Measurements from ENCODE around the gene PCNX2. TPM values are rescaled to one million over a fixed set of nuclear protein-coding genes. Genes with fewer than 3 reads are reported as not detected.
A peak's percentile ranks its signal among the peaks of the same experiment; 100 is the strongest.

Gene PCNX2
- polyA plus RNA-seq, 6 donors from 2014 or later, result 0.66 to 5.4 (median 2.4) TPM; not detected in 1

DNA sequence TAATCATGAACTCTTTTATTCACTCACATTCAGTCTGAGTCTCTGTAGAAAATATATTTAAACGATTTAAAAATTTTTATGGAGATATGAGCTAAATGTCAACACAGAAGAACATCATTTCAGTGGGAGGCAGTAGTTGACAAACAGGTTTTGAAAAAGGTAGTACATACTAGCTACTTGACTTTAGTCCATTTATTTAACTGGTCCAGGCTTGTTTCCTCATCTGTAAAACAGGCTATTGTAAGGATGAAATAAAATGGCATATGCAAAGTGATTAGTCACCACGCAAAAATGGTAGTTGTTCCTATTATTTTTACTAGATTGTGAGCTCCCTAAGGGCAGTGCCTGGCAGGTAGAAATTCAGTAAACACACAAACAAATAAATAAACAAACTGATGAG is 270.0 kb downstream of the PCNX2 start:
- Mint-ChIP-seq H3K27me3 (no peaks in the 10 kb centered on the region), H3K9me3 (peaks cover 0 to 7% (median 0%) of the 10 kb centered on the region in 7 donors), H3K4me1 (peaks cover 0 to 4% (median 0%) of the 10 kb centered on the region in 3 donors), H3K27ac (no peak overlapping the region), H3K36me3 (peaks cover 6 to 14% of the 10 kb centered on the region in 2 donors), H3K4me3 (no peak overlapping the region)
- ATAC-seq (ENCODE audit: low read depth in 2 of 2), result no peak
- DNase-seq, result no peak

DNA sequence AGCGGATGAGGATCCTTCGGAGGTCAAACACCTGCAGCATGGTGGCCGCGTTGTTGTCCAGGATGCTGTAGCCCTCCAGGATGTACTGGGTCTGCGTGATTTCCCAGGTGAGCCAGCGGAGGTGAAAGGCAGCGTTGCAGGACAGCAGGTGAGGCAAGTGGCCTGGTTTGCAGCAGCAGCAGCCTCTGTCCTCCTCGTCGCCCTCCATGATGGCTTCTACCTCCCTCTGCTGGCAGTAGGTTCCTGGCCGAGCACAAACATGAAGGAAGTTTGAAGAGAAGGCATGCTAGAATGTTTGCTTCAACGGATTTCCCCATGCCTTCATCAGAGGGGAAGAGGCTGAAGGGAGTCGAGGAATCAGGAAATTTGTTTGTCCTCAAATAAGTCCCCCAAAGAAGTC is 270.4 kb downstream of the PCNX2 start:
- H3K9me3 Mint-ChIP-seq, result peaks cover 0 to 7% (median 0%) of the 10 kb centered on the region in 7 donors

DNA sequence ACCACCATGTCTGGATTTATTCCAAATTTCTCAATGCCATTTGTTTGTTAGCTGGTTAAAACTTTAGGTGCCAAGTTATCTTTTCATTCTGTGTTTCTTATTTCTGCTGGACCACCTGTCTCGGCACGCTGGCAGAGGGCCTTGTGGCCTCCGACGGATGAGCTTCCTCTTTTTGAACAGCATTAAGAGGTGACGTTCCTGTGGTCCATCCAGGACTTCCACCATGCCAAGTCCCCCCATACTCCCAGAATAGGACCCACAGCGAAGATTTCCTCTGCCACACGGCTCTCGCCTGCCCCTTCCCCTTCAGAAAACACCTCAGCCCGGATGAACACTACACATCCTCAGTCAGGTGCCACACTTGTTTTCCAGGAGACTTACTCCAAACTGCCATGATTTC is 271.3 kb downstream of the PCNX2 start:
- H3K4me3 Mint-ChIP-seq, result no peak overlapping the region
- H3K27ac Mint-ChIP-seq, result no peak overlapping the region
- H3K27me3 Mint-ChIP-seq, result no peaks in the 10 kb centered on the region
- peaks cover 9 to 17% of the 10 kb centered on the region in 2 donors for H3K36me3 Mint-ChIP-seq
- H3K9me3 Mint-ChIP-seq, result peaks cover 0 to 7% (median 0%) of the 10 kb centered on the region in 7 donors
- ATAC-seq (ENCODE audit: low read depth in 2 of 2) (no peak), DNase-seq (no peak)
- peaks cover 0 to 6% (median 0%) of the 10 kb centered on the region in 3 donors for H3K4me1 Mint-ChIP-seq

More for the DNA sequence above, 270.4 kb downstream of the PCNX2 start:
- ATAC-seq (ENCODE audit: low read depth in 2 of 2) (no peak), DNase-seq (no peak)
- Mint-ChIP-seq H3K36me3 (peaks cover 6 to 14% of the 10 kb centered on the region in 2 donors), H3K4me3 (no peak overlapping the region), H3K27ac (no peak overlapping the region), H3K4me1 (peaks cover 0 to 4% (median 0%) of the 10 kb centered on the region in 3 donors), H3K27me3 (no peaks in the 10 kb centered on the region)

DNA sequence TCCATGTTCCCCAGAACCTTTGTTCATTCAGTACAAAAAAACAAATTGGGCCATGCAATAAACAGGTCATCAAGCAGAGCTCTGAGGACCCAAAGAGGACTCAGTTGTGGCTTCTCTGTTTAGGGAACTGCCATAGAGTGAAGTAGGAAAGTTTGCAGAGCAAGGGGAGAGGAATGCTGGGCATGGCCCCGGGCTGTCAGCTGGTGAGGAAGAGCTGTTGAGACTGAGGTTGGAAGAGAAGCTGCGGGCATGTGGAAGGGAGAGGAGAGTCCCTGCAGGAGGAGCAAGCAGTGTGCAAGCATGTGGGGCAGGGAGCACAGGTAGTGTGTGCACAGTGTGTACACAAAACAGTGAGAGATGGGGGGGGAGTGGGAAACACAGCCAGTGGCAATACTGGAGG is 273.3 kb downstream of the PCNX2 start:
- peaks cover 13 to 21% of the 10 kb centered on the region in 2 donors for H3K36me3 Mint-ChIP-seq
- H3K27ac Mint-ChIP-seq, result no peak overlapping the region

DNA sequence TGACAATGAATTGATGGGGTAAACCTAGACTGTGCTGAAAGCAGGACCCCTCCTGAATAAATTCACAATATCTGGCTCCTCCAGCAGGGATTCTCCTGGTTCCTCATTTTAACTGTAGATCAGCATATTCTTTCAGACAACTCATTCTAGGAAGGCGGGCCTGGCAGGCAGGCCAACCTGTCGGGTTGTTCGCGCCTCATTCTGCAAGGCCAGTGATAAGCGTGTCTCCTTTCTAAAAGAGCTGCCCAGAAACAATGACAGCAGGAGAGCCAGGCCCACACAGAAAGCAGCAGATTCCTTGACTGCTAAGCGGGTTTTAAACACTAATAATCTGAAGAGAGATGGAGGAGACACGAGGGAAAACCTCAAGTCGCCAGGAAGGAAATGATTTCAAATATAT is 275.1 kb downstream of the PCNX2 start:
- Mint-ChIP-seq H3K4me1 (peaks cover 0 to 8% (median 0%) of the 10 kb centered on the region in 3 donors), H3K36me3 (peaks cover 13 to 21% of the 10 kb centered on the region in 2 donors), H3K4me3 (no peak overlapping the region), H3K9me3 (peaks cover 0 to 7% (median 0%) of the 10 kb centered on the region in 7 donors), H3K27ac (no peak overlapping the region), H3K27me3 (no peaks in the 10 kb centered on the region)
- DNase-seq, result no peak
- no peak for ATAC-seq (ENCODE audit: low read depth in 2 of 2)

More for the DNA sequence above, 273.3 kb downstream of the PCNX2 start:
- H3K27me3 Mint-ChIP-seq, result no peaks in the 10 kb centered on the region
- no peak for ATAC-seq (ENCODE audit: low read depth in 2 of 2)
- H3K9me3 Mint-ChIP-seq, result peaks cover 0 to 7% (median 0%) of the 10 kb centered on the region in 7 donors
- peaks cover 0 to 8% (median 0%) of the 10 kb centered on the region in 3 donors for H3K4me1 Mint-ChIP-seq
- H3K4me3 Mint-ChIP-seq, result no peak overlapping the region
- DNase-seq, result no peak

DNA sequence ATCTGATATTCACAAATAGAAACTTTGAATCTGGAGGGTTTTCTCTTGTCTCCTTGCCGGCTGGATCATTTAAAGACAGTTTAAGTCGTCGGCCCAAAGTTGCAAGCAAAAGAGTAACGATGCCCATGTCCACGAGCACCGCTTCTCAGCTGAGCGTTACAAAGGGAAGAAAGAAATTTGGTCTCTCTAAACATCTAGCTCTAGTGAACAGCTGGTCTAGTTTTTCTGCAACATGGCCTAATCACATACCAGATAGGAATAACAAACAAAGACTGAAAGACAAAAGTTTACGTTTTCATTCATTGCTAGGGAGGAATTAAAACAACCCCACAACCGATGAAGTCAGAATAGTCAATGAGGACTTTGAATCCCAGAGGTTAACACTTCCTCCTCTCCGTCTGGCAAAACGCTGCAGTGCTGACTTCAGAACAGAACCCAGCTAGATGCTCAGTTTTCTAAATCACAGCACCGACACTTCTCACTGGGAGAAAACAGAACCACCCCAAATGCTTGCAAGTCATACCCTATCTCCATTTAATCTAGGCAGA is 275.7 kb downstream of the PCNX2 start:
- DNase-seq (no peak), ATAC-seq (ENCODE audit: low read depth in 2 of 2) (no peak)
- Mint-ChIP-seq H3K27me3 (no peaks in the 10 kb centered on the region), H3K9me3 (peaks cover 0 to 7% (median 0%) of the 10 kb centered on the region in 7 donors), H3K4me3 (no peak overlapping the region), H3K36me3 (peaks cover 13 to 21% of the 10 kb centered on the region in 2 donors), H3K4me1 (peaks cover 0 to 8% (median 0%) of the 10 kb centered on the region in 3 donors), H3K27ac (no peak overlapping the region)

DNA sequence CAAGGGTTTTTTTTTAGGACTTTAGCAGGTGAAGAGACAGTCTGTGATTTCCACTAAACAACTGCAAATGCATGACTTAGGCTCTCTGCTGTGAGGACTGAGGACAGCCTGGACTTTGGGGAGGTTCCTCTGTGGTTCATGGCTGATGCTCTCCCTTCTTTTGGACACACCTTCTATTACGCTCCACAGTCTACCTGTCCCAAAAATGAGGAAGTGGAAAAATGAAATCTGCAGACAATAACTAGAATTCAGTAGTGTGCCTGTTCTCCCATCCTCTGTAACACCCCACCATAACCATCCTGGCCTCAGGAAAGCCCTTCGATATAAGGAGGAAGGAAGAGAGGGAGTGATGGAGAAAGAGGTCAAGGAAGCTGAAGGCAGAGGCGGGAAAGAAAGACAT is 276.4 kb downstream of the PCNX2 start:
- Mint-ChIP-seq H3K9me3 (peaks cover 0 to 7% (median 0%) of the 10 kb centered on the region in 7 donors), H3K4me3 (no peak overlapping the region), H3K27me3 (no peaks in the 10 kb centered on the region), H3K4me1 (peaks cover 0 to 8% (median 0%) of the 10 kb centered on the region in 3 donors), H3K36me3 (peaks cover 14 to 21% of the 10 kb centered on the region in 2 donors), H3K27ac (no peak overlapping the region)
- no peak for ATAC-seq (ENCODE audit: low read depth in 2 of 2)
- DNase-seq, result no peak

DNA sequence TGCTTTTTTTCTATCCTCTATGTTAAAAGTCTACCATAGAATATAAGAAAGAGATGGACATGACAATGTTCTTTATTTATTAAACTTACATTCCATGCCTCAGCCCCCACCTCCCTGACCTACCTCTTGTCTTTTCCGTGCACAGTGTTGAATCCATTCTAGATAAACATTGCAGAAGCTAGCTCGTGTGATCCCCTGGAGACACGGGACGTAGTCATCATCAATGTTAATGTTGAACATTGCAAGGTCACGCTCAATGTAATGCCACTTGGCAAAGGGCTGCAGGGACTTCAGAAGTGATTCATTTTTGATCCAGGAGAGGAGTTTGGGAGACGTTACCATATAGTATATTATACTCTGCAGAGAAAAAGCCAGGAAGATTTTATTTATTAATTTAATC is 278.7 kb downstream of the PCNX2 start:
- ATAC-seq (ENCODE audit: low read depth in 2 of 2), result no peak
- H3K4me1 Mint-ChIP-seq, result peaks cover 0 to 4% (median 0%) of the 10 kb centered on the region in 3 donors
- no peak overlapping the region for H3K27ac Mint-ChIP-seq
- H3K9me3 Mint-ChIP-seq, result no peaks in the 10 kb centered on the region
- H3K27me3 Mint-ChIP-seq, result no peaks in the 10 kb centered on the region
- DNase-seq, result no peak
- H3K36me3 Mint-ChIP-seq, result peaks cover 7 to 23% of the 10 kb centered on the region in 2 donors
- no peak overlapping the region for H3K4me3 Mint-ChIP-seq

DNA sequence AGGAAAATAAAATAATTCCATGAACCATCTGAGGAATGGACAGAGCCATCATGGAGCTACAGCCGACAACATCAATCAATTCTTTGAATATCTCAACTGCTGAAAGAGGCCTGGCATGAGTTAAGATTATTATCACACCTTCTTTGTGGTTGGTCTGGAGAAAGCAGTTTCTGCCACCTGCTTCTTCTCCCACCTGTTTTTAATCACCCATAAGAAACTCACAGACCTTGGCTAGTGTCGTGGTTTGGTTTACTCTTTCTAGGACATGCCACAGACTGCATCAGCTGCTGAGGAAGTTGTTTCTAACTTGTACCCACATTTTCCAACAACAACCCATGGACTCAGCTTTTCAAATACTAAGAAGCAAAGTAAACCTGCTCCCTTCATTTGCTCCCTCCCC is 279.6 kb downstream of the PCNX2 start:
- ATAC-seq (ENCODE audit: low read depth in 2 of 2), result no peak
- Mint-ChIP-seq H3K36me3 (peaks cover 7 to 23% of the 10 kb centered on the region in 2 donors), H3K4me3 (no peak overlapping the region), H3K4me1 (peaks cover 0 to 4% (median 0%) of the 10 kb centered on the region in 3 donors), H3K27me3 (no peaks in the 10 kb centered on the region), H3K9me3 (no peaks in the 10 kb centered on the region), H3K27ac (peak overlapping the region in 1 of 6 donors; percentile 59)
- DNase-seq, result no peak

DNA sequence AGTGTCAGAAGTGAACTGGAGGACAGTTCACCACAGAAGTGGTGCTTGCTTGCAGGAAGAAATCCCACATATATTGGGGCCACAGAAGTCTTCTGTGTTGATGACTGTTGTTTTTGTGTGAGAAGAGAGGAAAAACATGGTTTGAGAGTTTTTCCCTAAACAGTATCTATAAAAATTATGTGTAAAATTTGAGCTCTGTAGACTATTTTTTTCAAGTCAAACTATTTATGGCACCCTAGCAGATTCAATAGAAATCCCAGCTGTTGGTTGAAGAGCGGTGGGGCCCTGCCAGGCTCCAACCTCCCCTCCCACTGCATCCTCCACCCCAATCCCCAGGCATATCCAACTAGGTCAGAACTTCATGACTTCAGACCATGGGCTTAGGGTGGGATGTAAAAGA is 283.5 kb downstream of the PCNX2 start:
- ATAC-seq (ENCODE audit: low read depth in 2 of 2) (no peak), DNase-seq (no peak)
- Mint-ChIP-seq H3K27ac (peak overlapping the region in 1 of 6 donors; percentile 83), H3K4me1 (no peaks in the 10 kb centered on the region), H3K36me3 (peaks cover 0 to 16% of the 10 kb centered on the region in 2 donors), H3K9me3 (no peaks in the 10 kb centered on the region), H3K4me3 (no peak overlapping the region), H3K27me3 (no peaks in the 10 kb centered on the region)

DNA sequence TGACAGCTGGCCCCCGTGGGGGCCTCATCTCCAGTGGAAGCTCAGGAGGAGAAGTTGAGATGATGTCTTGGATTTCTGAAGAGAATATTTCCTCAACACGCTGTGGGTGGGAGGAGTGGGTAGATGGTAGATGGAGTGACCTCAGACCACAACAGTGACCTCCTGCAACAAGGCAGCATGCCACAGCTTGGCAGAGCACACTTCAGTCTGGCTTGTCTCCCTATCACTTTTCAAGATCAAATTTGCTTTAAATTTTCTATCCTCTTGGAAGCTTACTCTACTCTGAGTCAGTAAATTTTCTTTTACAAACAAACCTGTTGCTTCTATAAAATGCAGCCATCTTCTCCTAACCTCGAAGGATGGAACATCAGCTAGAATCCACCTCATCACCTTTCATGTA is 285.4 kb downstream of the PCNX2 start:
- Mint-ChIP-seq H3K4me1 (no peaks in the 10 kb centered on the region), H3K4me3 (no peak overlapping the region), H3K27me3 (no peaks in the 10 kb centered on the region), H3K27ac (no peak overlapping the region), H3K36me3 (peaks cover under 1 to 20% of the 10 kb centered on the region in 2 donors), H3K9me3 (no peaks in the 10 kb centered on the region)
- DNase-seq (no peak), ATAC-seq (ENCODE audit: low read depth in 2 of 2) (no peak)

DNA sequence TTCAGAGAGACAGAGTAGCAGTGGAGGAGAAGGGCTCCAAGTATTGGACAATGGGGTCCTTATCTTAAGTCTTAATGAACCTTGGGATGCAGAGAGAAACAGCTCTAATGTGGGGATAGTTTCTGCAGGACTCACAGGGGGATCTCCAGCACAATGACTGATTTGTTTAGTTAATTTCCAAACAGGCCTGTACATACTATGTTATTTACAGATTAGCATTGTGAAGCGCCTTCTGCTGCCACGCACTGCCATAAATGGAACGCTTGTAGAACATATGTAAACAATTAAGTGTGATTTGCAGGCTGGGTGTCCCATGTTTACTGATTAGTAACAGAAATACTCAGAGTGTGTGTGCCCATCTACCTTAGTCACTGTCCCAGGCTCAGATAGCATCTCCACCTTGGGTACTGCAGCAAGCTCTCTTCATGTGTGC is 289.0 kb downstream of the PCNX2 start:
- H3K36me3 Mint-ChIP-seq, result peaks cover 10 to 16% of the 10 kb centered on the region in 2 donors
- no peaks in the 10 kb centered on the region for H3K27me3 Mint-ChIP-seq
- DNase-seq (no peak), ATAC-seq (ENCODE audit: low read depth in 2 of 2) (no peak)
- peaks cover 0 to 5% (median 0%) of the 10 kb centered on the region in 7 donors for H3K9me3 Mint-ChIP-seq
- H3K4me1 Mint-ChIP-seq, result no peaks in the 10 kb centered on the region
- H3K27ac Mint-ChIP-seq, result no peak overlapping the region
- H3K4me3 Mint-ChIP-seq, result no peak overlapping the region

DNA sequence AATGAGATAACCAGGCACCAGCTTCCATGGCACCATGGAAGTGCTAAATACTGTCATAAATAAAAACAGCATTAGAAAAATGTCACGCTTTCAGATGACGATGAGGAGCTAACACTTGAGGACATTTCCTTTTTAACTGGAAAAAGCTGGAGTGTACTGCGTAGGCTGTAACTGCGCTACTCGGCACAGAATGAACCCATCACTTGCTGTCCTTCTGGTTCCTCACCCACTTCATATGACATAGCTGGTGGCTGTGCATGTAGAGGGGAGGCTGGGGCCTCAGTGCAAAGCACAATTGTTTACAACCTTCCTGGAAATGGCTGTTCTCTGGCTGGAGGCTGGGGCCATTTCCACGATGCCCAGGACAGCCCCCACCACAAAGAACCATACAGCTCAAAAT is 289.4 kb downstream of the PCNX2 start:
- peaks cover 10 to 16% of the 10 kb centered on the region in 2 donors for H3K36me3 Mint-ChIP-seq
- ATAC-seq (ENCODE audit: low read depth in 2 of 2), result no peak
- H3K27ac Mint-ChIP-seq, result peak overlapping the region in 1 of 6 donors; percentile 78

DNA sequence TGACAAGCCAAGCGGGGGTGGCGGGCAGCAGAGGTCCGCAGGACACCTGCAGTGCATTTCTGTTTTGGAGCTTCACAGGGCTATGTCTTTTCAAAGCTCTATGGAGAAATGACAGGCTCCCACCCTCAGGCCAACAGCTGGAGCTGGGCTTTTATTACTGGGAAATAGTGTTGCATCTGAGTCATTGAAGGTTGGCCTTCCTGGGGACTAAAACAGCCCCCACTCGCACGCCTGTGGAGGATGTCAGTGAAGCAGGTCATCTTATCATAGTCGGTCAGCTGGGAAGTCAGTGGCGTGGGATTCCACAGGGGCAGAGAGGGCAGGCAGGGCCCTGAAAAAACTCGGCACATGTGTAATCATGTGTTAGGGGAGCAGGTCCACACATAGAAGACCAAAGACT is 289.8 kb downstream of the PCNX2 start:
- peaks cover 10 to 18% of the 10 kb centered on the region in 2 donors for H3K36me3 Mint-ChIP-seq

More for the DNA sequence above, 289.4 kb downstream of the PCNX2 start:
- Mint-ChIP-seq H3K4me1 (no peaks in the 10 kb centered on the region), H3K27me3 (no peaks in the 10 kb centered on the region), H3K4me3 (no peak overlapping the region), H3K9me3 (peaks cover 0 to 5% (median 0%) of the 10 kb centered on the region in 7 donors)
- no peak for DNase-seq

More for the DNA sequence above, 289.8 kb downstream of the PCNX2 start:
- no peak for DNase-seq
- Mint-ChIP-seq H3K9me3 (peaks cover 0 to 5% (median 0%) of the 10 kb centered on the region in 7 donors), H3K4me1 (no peaks in the 10 kb centered on the region), H3K27me3 (no peaks in the 10 kb centered on the region), H3K4me3 (no peak overlapping the region), H3K27ac (peak overlapping the region in 1 of 6 donors; percentile 78)
- no peak for ATAC-seq (ENCODE audit: low read depth in 2 of 2)
